GM12872 (cell line): ENCODE results near the gene KCNG3.

ENCODE experiments used
- CTCF ChIP-seq: IDR thresholded peaks from 3 replicates; pipeline ENCODE4 v1.5.1; 2011; ENCODE audit warnings: low read depth, mild to moderate bottlenecking, low read length, moderate library complexity; ENCODE audit not compliant: insufficient read depth

KCNG3 gene

GRCh38 chr2:42493468-42494354, at the start of gene KCNG3:
KCNG3 (minus strand) TSS chr2:42493982; CDS start chr2:42493501, 481 bp downstream.
- no peak for TF ChIP-seq CTCF

- no peak for TF ChIP-seq CTCF
These were observed 49.1 kb upstream of the KCNG3 start for GRCh38 chr2:42542871-42543270.

GRCh38 chr2:42537493-42537892, 43.7 kb upstream of the KCNG3 start:
- TF ChIP-seq CTCF = no peak

GRCh38 chr2:42532397-42532796, 38.6 kb upstream of the KCNG3 start:
- no peak for TF ChIP-seq CTCF

- TF ChIP-seq CTCF = no peak
These were observed 29.6 kb upstream of the KCNG3 start for GRCh38 chr2:42523341-42523740.

GRCh38 chr2:42522035-42522434, 28.3 kb upstream of the KCNG3 start:
- TF ChIP-seq CTCF = no peak

GRCh38 chr2:42519624-42520023, 25.8 kb upstream of the KCNG3 start:
- TF ChIP-seq CTCF = no peak
